Measurements from ENCODE around the gene MICU1. TPM values are rescaled to one million over a fixed set of nuclear protein-coding genes. Genes with fewer than 3 reads are reported as not detected.
"Not testable (repeated sequence)": the region's sequence is repeated elsewhere in the genome, so short reads cannot be mapped to it uniquely, and the experiment has no call there.

Gene MICU1
- total RNA-seq, 1 experiment from 2014 or later = 40.3 TPM

DNA sequence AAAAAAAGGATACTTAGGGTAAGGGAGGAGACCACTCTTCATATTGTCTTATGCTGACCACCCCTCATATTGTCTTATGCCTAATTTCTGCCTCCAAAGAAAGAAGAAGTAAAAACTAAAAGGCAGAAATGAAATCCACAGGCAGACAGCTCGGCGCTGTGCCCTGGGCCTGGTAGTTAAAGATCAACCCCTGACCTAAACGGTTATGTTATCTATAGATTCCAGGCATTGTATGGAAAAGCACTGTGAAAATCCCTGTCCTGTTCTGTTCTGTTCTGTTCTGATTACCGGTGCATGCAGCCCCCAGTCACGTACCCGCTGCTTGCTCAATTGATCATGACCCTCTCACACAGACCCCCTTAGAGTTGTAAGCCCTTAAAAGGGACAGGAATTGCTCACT, 82.0 kb downstream of the MICU1 start:
- peaks cover 19% of the 10 kb centered on the region for H3K4me1 ChIP-seq (ENCODE audit: low read length)
- not testable (repeated sequence) for H3K79me2 ChIP-seq (ENCODE audit: low read length); H3K27ac ChIP-seq (ENCODE audit: low read length); DNase-seq; H3K4me3 ChIP-seq (ENCODE audit: low read length); H3K4me2 ChIP-seq (ENCODE audit: low read depth, low read length, poor library complexity, severe bottlenecking); H4K20me1 ChIP-seq (ENCODE audit: insufficient read depth, low read depth, low read length); H3K27me3 ChIP-seq (ENCODE audit: low read length); H3K36me3 ChIP-seq (ENCODE audit: insufficient read depth, low read length); H3K9me2 ChIP-seq (replicated peaks; ENCODE audit: insufficient read depth, low read length); H2AFZ ChIP-seq (ENCODE audit: low read length); H3K9ac ChIP-seq (ENCODE audit: low read length)
- peaks cover 11% of the 10 kb centered on the region for H3K9me3 ChIP-seq (ENCODE audit: low read length)

GRCh38 chr10:72542396-72542815, 83.5 kb downstream of the MICU1 start:
- peaks cover 11% of the 10 kb centered on the region for H3K9me3 ChIP-seq (ENCODE audit: low read length)

GRCh38 chr10:72541337-72541736, 84.5 kb downstream of the MICU1 start:
- H3K27ac ChIP-seq (ENCODE audit: low read length) = no peak overlapping the region
- no peaks in the 10 kb centered on the region for H3K27me3 ChIP-seq (ENCODE audit: low read length)
- no peak for DNase-seq

More at GRCh38 chr10:72542396-72542815, 83.5 kb downstream of the MICU1 start:
- Histone ChIP-seq H3K79me2 (ENCODE audit: low read length) (no peaks in the 10 kb centered on the region), H3K4me1 (ENCODE audit: low read length) (peaks cover 29% of the 10 kb centered on the region), H3K36me3 (ENCODE audit: insufficient read depth, low read length) (no peaks in the 10 kb centered on the region), H3K4me3 (ENCODE audit: low read length) (no peak overlapping the region), H3K9ac (ENCODE audit: low read length) (no peak overlapping the region), H3K4me2 (ENCODE audit: low read depth, low read length, poor library complexity, severe bottlenecking) (no peak overlapping the region), H2AFZ (ENCODE audit: low read length) (no peak overlapping the region), H3K9me2 (replicated peaks; ENCODE audit: insufficient read depth, low read length) (no peaks in the 10 kb centered on the region), H3K27ac (ENCODE audit: low read length) (no peak overlapping the region), H4K20me1 (ENCODE audit: insufficient read depth, low read depth, low read length) (no peaks in the 10 kb centered on the region), H3K27me3 (ENCODE audit: low read length) (no peaks in the 10 kb centered on the region)
- no peak for DNase-seq

GRCh38 chr10:72540193-72540807, 85.6 kb downstream of the MICU1 start:
- H3K27ac ChIP-seq (ENCODE audit: low read length) = no peak overlapping the region
- no peak overlapping the region for H3K4me2 ChIP-seq (ENCODE audit: low read depth, low read length, poor library complexity, severe bottlenecking)
- H3K9me3 ChIP-seq (ENCODE audit: low read length) = peaks cover 11% of the 10 kb centered on the region
- peaks cover 17% of the 10 kb centered on the region for H3K4me1 ChIP-seq (ENCODE audit: low read length)
- H4K20me1 ChIP-seq (ENCODE audit: insufficient read depth, low read depth, low read length) = no peaks in the 10 kb centered on the region
- DNase-seq = no peak
- no peaks in the 10 kb centered on the region for H3K27me3 ChIP-seq (ENCODE audit: low read length)
- H3K9me2 ChIP-seq (replicated peaks; ENCODE audit: insufficient read depth, low read length) = no peaks in the 10 kb centered on the region
- H3K9ac ChIP-seq (ENCODE audit: low read length) = no peak overlapping the region
- H3K36me3 ChIP-seq (ENCODE audit: insufficient read depth, low read length) = no peaks in the 10 kb centered on the region
- H2AFZ ChIP-seq (ENCODE audit: low read length) = no peak overlapping the region
- H3K4me3 ChIP-seq (ENCODE audit: low read length) = no peak overlapping the region
- H3K79me2 ChIP-seq (ENCODE audit: low read length) = peaks cover 9% of the 10 kb centered on the region

More at GRCh38 chr10:72541337-72541736, 84.5 kb downstream of the MICU1 start:
- no peak overlapping the region for H2AFZ ChIP-seq (ENCODE audit: low read length)
- peaks cover 11% of the 10 kb centered on the region for H3K9me3 ChIP-seq (ENCODE audit: low read length)
- 0 out of 2 replicates have a peak, but pooled peaks cover 3% of the 10 kb centered on the region for H3K79me2 ChIP-seq (ENCODE audit: low read length)
- no peak overlapping the region for H3K9ac ChIP-seq (ENCODE audit: low read length)
- H3K4me3 ChIP-seq (ENCODE audit: low read length) = no peak overlapping the region
- no peaks in the 10 kb centered on the region for H3K36me3 ChIP-seq (ENCODE audit: insufficient read depth, low read length)
- H3K9me2 ChIP-seq (replicated peaks; ENCODE audit: insufficient read depth, low read length) = no peaks in the 10 kb centered on the region
- peaks cover 27% of the 10 kb centered on the region for H3K4me1 ChIP-seq (ENCODE audit: low read length)
- H4K20me1 ChIP-seq (ENCODE audit: insufficient read depth, low read depth, low read length) = no peaks in the 10 kb centered on the region
- H3K4me2 ChIP-seq (ENCODE audit: low read depth, low read length, poor library complexity, severe bottlenecking) = no peak overlapping the region

- Histone ChIP-seq H3K9me2 (replicated peaks; ENCODE audit: insufficient read depth, low read length) (no peaks in the 10 kb centered on the region), H2AFZ (ENCODE audit: low read length) (no peak overlapping the region), H3K9me3 (ENCODE audit: low read length) (peaks cover 11% of the 10 kb centered on the region), H3K4me3 (ENCODE audit: low read length) (no peak overlapping the region), H3K79me2 (ENCODE audit: low read length) (peaks cover 9% of the 10 kb centered on the region), H3K4me2 (ENCODE audit: low read depth, low read length, poor library complexity, severe bottlenecking) (no peak overlapping the region), H3K27me3 (ENCODE audit: low read length) (no peaks in the 10 kb centered on the region), H3K9ac (ENCODE audit: low read length) (no peak overlapping the region), H3K27ac (ENCODE audit: low read length) (no peak overlapping the region), H3K4me1 (ENCODE audit: low read length) (peaks cover 10% of the 10 kb centered on the region; the same call in 1 of the 2 replicates), H4K20me1 (ENCODE audit: insufficient read depth, low read depth, low read length) (no peaks in the 10 kb centered on the region), H3K36me3 (ENCODE audit: insufficient read depth, low read length) (no peaks in the 10 kb centered on the region)
- DNase-seq = no peak
Observed at GRCh38 chr10:72539137-72539536, 86.7 kb downstream of the MICU1 start.

DNA sequence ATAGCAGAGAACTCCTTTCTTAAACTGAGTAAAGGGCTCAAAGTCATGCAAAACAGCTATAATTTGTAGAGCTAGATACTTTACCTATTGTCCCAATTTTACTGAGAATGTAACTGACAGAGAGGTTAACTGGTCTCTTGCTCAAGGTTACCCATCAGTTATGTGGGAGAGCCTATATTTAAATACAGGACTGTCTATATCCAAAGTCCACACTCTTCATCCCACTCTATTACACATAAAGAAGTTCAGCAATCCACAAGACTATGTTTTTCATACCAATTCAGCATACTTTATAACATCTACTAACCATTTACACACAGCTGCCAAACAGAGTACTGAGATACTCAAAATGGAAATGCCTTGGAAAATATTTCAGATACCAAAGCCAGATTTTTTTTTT, 100.2 kb downstream of the MICU1 start:
- no peak overlapping the region for H2AFZ ChIP-seq (ENCODE audit: low read length)
- no peaks in the 10 kb centered on the region for H3K79me2 ChIP-seq (ENCODE audit: low read length)
- H3K27me3 ChIP-seq (ENCODE audit: low read length) = no peaks in the 10 kb centered on the region
- H3K27ac ChIP-seq (ENCODE audit: low read length) = no peak overlapping the region
- no peak overlapping the region for H3K9ac ChIP-seq (ENCODE audit: low read length)
- no peaks in the 10 kb centered on the region for H4K20me1 ChIP-seq (ENCODE audit: insufficient read depth, low read depth, low read length)
- no peak for DNase-seq
- no peak overlapping the region for H3K4me3 ChIP-seq (ENCODE audit: low read length)
- no peaks in the 10 kb centered on the region for H3K36me3 ChIP-seq (ENCODE audit: insufficient read depth, low read length)
- H3K9me2 ChIP-seq (replicated peaks; ENCODE audit: insufficient read depth, low read length) = no peaks in the 10 kb centered on the region
- H3K4me1 ChIP-seq (ENCODE audit: low read length) = peaks cover 8% of the 10 kb centered on the region
- no peak overlapping the region for H3K4me2 ChIP-seq (ENCODE audit: low read depth, low read length, poor library complexity, severe bottlenecking)
- no peaks in the 10 kb centered on the region for H3K9me3 ChIP-seq (ENCODE audit: low read length)

DNA sequence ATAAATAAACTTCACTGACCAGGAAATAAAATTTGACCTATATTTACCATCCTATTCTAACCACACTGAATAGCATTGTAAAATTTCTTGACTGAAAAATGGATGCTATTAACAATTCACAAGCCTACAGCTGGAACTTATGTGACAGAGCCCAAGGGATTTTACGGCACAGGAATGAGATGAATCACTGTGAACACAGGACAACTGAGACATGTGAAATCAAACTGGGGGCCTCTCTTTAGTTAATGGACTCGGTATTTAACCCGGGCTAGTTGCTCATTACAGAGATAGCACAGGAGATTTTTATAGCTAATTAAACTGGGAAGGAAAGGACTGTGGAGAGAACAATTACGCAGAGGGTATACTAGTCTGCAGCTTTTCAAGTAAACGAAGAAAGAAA, 100.6 kb downstream of the MICU1 start:
- no peaks in the 10 kb centered on the region for H3K9me3 ChIP-seq (ENCODE audit: low read length)
- DNase-seq = no peak
- no peak overlapping the region for H3K27ac ChIP-seq (ENCODE audit: low read length)
- no peak overlapping the region for H3K9ac ChIP-seq (ENCODE audit: low read length)
- no peaks in the 10 kb centered on the region for H3K36me3 ChIP-seq (ENCODE audit: insufficient read depth, low read length)
- H2AFZ ChIP-seq (ENCODE audit: low read length) = no peak overlapping the region
- H3K9me2 ChIP-seq (replicated peaks; ENCODE audit: insufficient read depth, low read length) = no peaks in the 10 kb centered on the region
- H3K79me2 ChIP-seq (ENCODE audit: low read length) = no peaks in the 10 kb centered on the region
- H3K4me2 ChIP-seq (ENCODE audit: low read depth, low read length, poor library complexity, severe bottlenecking) = no peak overlapping the region
- no peaks in the 10 kb centered on the region for H4K20me1 ChIP-seq (ENCODE audit: insufficient read depth, low read depth, low read length)
- H3K4me3 ChIP-seq (ENCODE audit: low read length) = no peak overlapping the region
- peaks cover 8% of the 10 kb centered on the region for H3K4me1 ChIP-seq (ENCODE audit: low read length)
- no peaks in the 10 kb centered on the region for H3K27me3 ChIP-seq (ENCODE audit: low read length)

GRCh38 chr10:72524489-72524888, 101.4 kb downstream of the MICU1 start:
- no peak for DNase-seq
- Histone ChIP-seq H3K36me3 (ENCODE audit: insufficient read depth, low read length) (no peaks in the 10 kb centered on the region), H3K4me1 (ENCODE audit: low read length) (peaks cover 8% of the 10 kb centered on the region), H3K9me3 (ENCODE audit: low read length) (no peaks in the 10 kb centered on the region), H3K4me3 (ENCODE audit: low read length) (no peak overlapping the region), H3K9ac (ENCODE audit: low read length) (no peak overlapping the region), H3K9me2 (replicated peaks; ENCODE audit: insufficient read depth, low read length) (no peaks in the 10 kb centered on the region), H4K20me1 (ENCODE audit: insufficient read depth, low read depth, low read length) (no peaks in the 10 kb centered on the region), H3K27ac (ENCODE audit: low read length) (no peak overlapping the region), H3K27me3 (ENCODE audit: low read length) (no peaks in the 10 kb centered on the region), H3K79me2 (ENCODE audit: low read length) (no peaks in the 10 kb centered on the region), H3K4me2 (ENCODE audit: low read depth, low read length, poor library complexity, severe bottlenecking) (no peak overlapping the region), H2AFZ (ENCODE audit: low read length) (no peak overlapping the region)

Measured in Karpas-422 (cell line).